Panc1 (cell line): Measurements from ENCODE around the gene GARS1. TPM values are rescaled to one million over a fixed set of nuclear protein-coding genes. Genes with fewer than 3 reads are reported as not detected.

ENCODE experiments used
- ATAC-seq: fragments of 200-7000 bp; cut with Tn5 transposase; 2 replicates; pipeline ENCODE4 v1.9.1; 2020; ENCODE audit warnings: mild to moderate bottlenecking, moderate library complexity
- BruUV-seq: library from RNA; stranded (reverse); fragments of 400-500 nt; replicated peaks from 2 replicates; lab custom pipeline; 2021; lab: Mats Ljungman, UMichigan
- CTCF ChIA-PET: fragments of 300-600 bp; sonication (Branson Sonifier 250); formaldehyde crosslinking; loops from one replicate; lab custom pipeline; 2022; ENCODE audit warnings: antibody characterized with exemption; lab: Charles Lee
- POLR2A ChIA-PET: fragments of 300-600 bp; sonication (Branson Sonifier 250); formaldehyde crosslinking; loops from one replicate; lab custom pipeline; 2022; ENCODE audit warnings: antibody characterized with exemption; lab: Charles Lee
- DNase-seq: peaks from one replicate; pipeline ENCODE4 v3.0.0-alpha.2; 2010; ENCODE audit warnings: low read depth, low spot score
- H3K27ac ChIP-seq: 2 replicates; pipeline ENCODE4 v1.5.1; 2011; ENCODE audit warnings: mild to moderate bottlenecking, low read length, inconsistent platforms
- H3K27me3 ChIP-seq: fragments of 200-500 bp; sonication (Bioruptor generic); 2 replicates; pipeline ENCODE4 v1.6.0; 2014; ENCODE audit warnings: low read length, inconsistent platforms; ENCODE audit not compliant: control insufficient read depth, insufficient read depth
- H3K36me3 ChIP-seq: fragments of 200-500 bp; sonication (Bioruptor generic); 2 replicates; pipeline ENCODE4 v1.5.1; 2014; ENCODE audit warnings: inconsistent platforms, mild to moderate bottlenecking, low read length, moderate library complexity; ENCODE audit not compliant: control insufficient read depth, insufficient read depth
- H3K4me1 ChIP-seq: 2 replicates; pipeline ENCODE4 v1.5.1; 2011; ENCODE audit warnings: inconsistent platforms, mild to moderate bottlenecking, low read length, moderate library complexity; ENCODE audit not compliant: control insufficient read depth, insufficient read depth
- H3K4me3 ChIP-seq, 2 experiments: 2 replicates each; pipeline ENCODE4 v1.5.1; 2011 to 2012; ENCODE audit warnings: low read depth in 2 of 2, low read length in 2 of 2, mild to moderate bottlenecking in 2 of 2, inconsistent platforms in 1 of 2, moderate library complexity in 1 of 2
- H3K9me3 ChIP-seq: fragments of 200-500 bp; sonication (Bioruptor generic); 2 replicates; pipeline ENCODE4 v1.5.1; 2014; ENCODE audit warnings: low read depth, mild to moderate bottlenecking, inconsistent platforms, low read length, moderate library complexity; ENCODE audit not compliant: control insufficient read depth, insufficient read depth
- POLR2AphosphoS5 ChIP-seq: IDR thresholded peaks from 2 replicates; pipeline ENCODE4 v1.6.1; 2012; ENCODE audit warnings: mild to moderate bottlenecking, low read depth, low read length, moderate library complexity
- SIN3A ChIP-seq: IDR thresholded peaks from 2 replicates; pipeline ENCODE4 v1.6.1; 2012; ENCODE audit warnings: low read depth, mild to moderate bottlenecking, low read length, moderate library complexity, borderline replicate concordance; ENCODE audit not compliant: insufficient read depth
- TCF7L2 ChIP-seq: IDR thresholded peaks from 2 replicates; pipeline ENCODE4 v1.6.1; 2011; ENCODE audit warnings: mild to moderate bottlenecking, low read depth, low read length, inconsistent platforms
- in situ Hi-C: cut with HindIII; loops from 2 replicates; pipeline ENCODE4 v1.10.0; 2016; ENCODE audit warnings: low sequenced_read_pairs, low pct_unique_long_range_greater_than_20kb
- intact Hi-C: fragments of 100-400 bp; cut with micrococcal nuclease; formaldehyde crosslinking; loops from one replicate; pipeline ENCODE4 v1.10.0; 2022; ENCODE audit not compliant: unreplicated experiment
- total RNA-seq: library from RNA; stranded (reverse); gene quantifications from one replicate; pipeline ENCODE4 v1.2.1, GENCODE V29; 2021; ENCODE audit not compliant: unreplicated experiment
- TF ChIP-seq, protein P1 (sequence below), 2 experiments: IDR thresholded peaks; 2 replicates each; pipeline ENCODE4 v1.6.1; 2011 to 2012; ENCODE audit warnings: low read depth in 2 of 2, control low read depth in 1 of 2, low read length in 1 of 2, mild to moderate bottlenecking in 1 of 2, moderate library complexity in 1 of 2; ENCODE audit not compliant: insufficient read depth in 1 of 2
- TF ChIP-seq, protein P2 (sequence below): fragments of 450-650 bp; IDR thresholded peaks from 2 replicates; pipeline ENCODE4 v1.5.1; 2017; ENCODE audit warnings: mild to moderate bottlenecking

The GARS1 gene
- total RNA-seq, 1 experiment from 2014 or later, result 271 TPM

DNA sequence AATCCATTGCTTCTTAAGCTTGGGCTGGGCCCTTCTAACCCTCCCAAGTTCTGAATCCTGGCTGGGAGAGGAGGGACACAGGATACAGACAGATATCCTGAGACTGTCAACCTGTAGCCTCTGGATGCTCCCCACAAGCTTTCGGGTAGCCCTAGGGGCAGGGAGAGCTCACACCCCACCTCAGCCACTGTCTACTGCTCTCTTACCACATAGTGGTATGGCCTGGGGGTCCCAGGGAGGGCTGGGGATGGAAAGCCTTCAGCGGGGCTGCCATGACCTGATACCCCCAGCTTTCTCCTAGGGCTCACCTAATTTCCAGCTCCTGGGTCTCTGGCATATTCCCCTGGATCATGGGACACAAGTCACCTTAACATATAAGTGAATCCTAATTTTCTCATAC, 62.5 kb downstream of the GARS1 start:
- ATAC-seq, result no peak
- Histone ChIP-seq H3K9me3 (no peaks in the 10 kb centered on the region), H3K4me1 (no peaks in the 10 kb centered on the region), H3K27ac (no peak overlapping the region), H3K4me3 (no peak overlapping the region), H3K36me3 (no peaks in the 10 kb centered on the region), H3K27me3 (no peaks in the 10 kb centered on the region)
- in situ Hi-C loops (no loop called here), intact Hi-C loops (no loop called here)
- TF ChIP-seq, protein P1, sequence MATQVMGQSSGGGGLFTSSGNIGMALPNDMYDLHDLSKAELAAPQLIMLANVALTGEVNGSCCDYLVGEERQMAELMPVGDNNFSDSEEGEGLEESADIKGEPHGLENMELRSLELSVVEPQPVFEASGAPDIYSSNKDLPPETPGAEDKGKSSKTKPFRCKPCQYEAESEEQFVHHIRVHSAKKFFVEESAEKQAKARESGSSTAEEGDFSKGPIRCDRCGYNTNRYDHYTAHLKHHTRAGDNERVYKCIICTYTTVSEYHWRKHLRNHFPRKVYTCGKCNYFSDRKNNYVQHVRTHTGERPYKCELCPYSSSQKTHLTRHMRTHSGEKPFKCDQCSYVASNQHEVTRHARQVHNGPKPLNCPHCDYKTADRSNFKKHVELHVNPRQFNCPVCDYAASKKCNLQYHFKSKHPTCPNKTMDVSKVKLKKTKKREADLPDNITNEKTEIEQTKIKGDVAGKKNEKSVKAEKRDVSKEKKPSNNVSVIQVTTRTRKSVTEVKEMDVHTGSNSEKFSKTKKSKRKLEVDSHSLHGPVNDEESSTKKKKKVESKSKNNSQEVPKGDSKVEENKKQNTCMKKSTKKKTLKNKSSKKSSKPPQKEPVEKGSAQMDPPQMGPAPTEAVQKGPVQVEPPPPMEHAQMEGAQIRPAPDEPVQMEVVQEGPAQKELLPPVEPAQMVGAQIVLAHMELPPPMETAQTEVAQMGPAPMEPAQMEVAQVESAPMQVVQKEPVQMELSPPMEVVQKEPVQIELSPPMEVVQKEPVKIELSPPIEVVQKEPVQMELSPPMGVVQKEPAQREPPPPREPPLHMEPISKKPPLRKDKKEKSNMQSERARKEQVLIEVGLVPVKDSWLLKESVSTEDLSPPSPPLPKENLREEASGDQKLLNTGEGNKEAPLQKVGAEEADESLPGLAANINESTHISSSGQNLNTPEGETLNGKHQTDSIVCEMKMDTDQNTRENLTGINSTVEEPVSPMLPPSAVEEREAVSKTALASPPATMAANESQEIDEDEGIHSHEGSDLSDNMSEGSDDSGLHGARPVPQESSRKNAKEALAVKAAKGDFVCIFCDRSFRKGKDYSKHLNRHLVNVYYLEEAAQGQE (IDR thresholded peaks at IDR 0.05; ENCODE audit: insufficient read depth in 1 of 2, low read depth in 2 of 2, low read length in 1 of 2), result no peak
- no peak for TF ChIP-seq TCF7L2
- TF ChIP-seq, protein P2, sequence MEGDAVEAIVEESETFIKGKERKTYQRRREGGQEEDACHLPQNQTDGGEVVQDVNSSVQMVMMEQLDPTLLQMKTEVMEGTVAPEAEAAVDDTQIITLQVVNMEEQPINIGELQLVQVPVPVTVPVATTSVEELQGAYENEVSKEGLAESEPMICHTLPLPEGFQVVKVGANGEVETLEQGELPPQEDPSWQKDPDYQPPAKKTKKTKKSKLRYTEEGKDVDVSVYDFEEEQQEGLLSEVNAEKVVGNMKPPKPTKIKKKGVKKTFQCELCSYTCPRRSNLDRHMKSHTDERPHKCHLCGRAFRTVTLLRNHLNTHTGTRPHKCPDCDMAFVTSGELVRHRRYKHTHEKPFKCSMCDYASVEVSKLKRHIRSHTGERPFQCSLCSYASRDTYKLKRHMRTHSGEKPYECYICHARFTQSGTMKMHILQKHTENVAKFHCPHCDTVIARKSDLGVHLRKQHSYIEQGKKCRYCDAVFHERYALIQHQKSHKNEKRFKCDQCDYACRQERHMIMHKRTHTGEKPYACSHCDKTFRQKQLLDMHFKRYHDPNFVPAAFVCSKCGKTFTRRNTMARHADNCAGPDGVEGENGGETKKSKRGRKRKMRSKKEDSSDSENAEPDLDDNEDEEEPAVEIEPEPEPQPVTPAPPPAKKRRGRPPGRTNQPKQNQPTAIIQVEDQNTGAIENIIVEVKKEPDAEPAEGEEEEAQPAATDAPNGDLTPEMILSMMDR, result no peak
- CTCF ChIA-PET, result no interaction called here
- no peak for DNase-seq
- BruUV-seq, result no TSS peak
- POLR2A ChIA-PET, result no interaction called here

DNA sequence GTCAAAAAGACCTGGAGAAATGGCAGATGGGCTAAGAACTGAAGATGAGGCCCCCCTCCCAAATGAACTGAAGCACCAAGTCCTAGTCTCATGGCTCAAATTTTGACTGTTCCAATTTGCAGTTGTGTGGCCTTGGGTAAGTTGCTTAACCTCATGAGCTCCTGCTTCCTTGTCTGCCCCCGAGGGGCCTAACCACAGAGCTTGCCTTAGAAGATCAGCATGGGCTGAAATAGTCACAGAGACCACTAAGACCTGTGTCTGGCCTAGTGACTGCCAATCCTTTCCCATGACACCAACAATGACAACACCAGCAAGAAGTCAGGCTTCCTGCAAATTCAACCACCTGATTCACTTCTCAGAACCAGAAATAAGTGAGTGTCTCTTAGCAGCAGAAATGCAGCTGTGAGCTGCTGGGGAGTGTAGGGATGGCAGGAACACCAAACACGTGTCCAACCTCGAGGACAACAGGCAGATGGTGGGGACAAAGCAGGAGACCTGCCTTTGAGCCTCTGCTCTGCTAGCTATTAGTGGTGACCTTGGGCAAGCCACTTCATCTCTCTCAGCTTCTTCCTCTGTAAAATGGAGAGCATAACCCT, 63.9 kb downstream of the GARS1 start:
- POLR2A ChIA-PET, result no interaction called here
- Histone ChIP-seq H3K27ac (no peak overlapping the region), H3K27me3 (peaks cover 4% of the 10 kb centered on the region; the same call in 1 of the 2 replicates), H3K36me3 (no peaks in the 10 kb centered on the region), H3K4me1 (no peaks in the 10 kb centered on the region), H3K4me3 (no peak overlapping the region), H3K9me3 (no peaks in the 10 kb centered on the region)
- CTCF ChIA-PET, result no interaction called here
- DNase-seq, result no peak
- BruUV-seq, result no TSS peak
- TF ChIP-seq, protein P2, result no peak
- no peak for TF ChIP-seq SIN3A
- TF ChIP-seq POLR2AphosphoS5, result no peak
- TF ChIP-seq, protein P1 (IDR thresholded peaks at IDR 0.05; ENCODE audit: insufficient read depth in 1 of 2, low read depth in 2 of 2, low read length in 1 of 2), result no peak
- TF ChIP-seq TCF7L2, result no peak
- in situ Hi-C loops, result no loop called here
- intact Hi-C loops, result no loop called here
- no peak for ATAC-seq
